GM19455 (cell line): ENCODE measurements around the gene ANO6.
"Not testable (repeated sequence)": the region's sequence is repeated elsewhere in the genome, so short reads cannot be mapped to it uniquely, and the experiment has no call there.

ENCODE experiments used
- ATAC-seq: cut with Tn5 transposase; IDR thresholded peaks from one replicate; pipeline ENCODE4 v1.9.1; 2021; ENCODE audit not compliant: unreplicated experiment

Gene ANO6, protein sequence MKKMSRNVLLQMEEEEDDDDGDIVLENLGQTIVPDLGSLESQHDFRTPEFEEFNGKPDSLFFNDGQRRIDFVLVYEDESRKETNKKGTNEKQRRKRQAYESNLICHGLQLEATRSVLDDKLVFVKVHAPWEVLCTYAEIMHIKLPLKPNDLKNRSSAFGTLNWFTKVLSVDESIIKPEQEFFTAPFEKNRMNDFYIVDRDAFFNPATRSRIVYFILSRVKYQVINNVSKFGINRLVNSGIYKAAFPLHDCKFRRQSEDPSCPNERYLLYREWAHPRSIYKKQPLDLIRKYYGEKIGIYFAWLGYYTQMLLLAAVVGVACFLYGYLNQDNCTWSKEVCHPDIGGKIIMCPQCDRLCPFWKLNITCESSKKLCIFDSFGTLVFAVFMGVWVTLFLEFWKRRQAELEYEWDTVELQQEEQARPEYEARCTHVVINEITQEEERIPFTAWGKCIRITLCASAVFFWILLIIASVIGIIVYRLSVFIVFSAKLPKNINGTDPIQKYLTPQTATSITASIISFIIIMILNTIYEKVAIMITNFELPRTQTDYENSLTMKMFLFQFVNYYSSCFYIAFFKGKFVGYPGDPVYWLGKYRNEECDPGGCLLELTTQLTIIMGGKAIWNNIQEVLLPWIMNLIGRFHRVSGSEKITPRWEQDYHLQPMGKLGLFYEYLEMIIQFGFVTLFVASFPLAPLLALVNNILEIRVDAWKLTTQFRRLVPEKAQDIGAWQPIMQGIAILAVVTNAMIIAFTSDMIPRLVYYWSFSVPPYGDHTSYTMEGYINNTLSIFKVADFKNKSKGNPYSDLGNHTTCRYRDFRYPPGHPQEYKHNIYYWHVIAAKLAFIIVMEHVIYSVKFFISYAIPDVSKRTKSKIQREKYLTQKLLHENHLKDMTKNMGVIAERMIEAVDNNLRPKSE

DNA sequence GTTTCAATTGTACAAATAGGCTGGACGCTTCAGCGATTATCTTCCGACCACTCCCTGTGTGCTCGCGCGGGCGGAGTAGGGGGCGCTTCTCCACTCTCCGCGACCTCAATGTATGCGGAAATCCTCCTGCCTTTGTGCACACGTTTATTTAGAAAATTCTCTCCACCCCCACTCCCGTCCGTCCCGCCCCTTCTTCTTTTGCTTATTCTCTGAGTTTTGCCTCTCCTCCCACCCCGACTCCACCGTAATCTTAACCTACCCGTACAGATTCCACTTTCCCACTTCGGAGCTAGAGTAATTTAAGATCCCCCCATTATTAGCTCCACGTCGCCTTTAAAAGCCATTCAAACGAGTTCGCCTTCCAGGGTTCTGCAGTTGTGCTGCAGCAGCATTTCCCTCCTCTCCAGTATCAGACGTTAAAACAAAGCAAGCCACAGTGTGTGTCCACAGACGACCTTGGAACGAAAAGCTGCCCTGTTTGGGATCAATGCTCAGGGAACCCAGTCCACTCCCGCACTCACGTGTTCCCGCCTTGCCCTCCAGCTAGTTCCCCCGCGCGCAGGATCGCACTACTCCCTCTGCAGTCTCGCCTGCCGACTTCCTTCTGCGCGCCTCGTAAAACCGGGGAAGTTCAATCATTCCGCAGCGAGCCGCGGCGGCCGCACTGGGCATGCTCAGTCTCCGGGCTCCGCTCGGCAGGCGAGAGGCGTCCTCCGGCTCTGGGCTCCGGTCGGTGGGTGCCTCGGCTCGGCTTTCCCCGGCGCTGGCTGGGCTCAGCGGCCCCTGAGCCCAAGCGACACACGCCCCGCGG, at the start of gene ANO6:
TSS of gene ANO6 (plus strand) at position 677 of the 811 bp plus-strand sequence. CDS start 227 bp downstream, outside the sequence.
- peak; percentile 70 for ATAC-seq

DNA sequence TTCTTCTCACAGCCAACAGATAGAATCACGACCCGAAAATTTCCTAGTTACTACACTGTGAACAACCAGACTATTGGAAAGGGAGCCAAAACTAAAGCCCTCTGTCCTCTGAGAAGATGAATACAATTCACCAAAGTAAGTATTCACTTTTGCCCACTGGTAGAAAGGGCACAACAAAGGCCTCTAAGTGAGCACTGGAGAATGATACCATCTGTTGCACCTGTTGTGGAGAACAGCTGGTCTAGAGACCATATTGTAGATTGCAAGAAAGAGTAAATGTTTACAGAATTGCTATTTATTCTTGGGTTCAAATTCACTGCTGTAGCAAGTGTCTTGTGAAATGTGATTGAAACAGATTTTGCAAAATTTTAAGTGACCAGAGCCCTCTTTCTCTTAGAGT, 46.9 kb upstream of the ANO6 start:
- no peak for ATAC-seq

DNA sequence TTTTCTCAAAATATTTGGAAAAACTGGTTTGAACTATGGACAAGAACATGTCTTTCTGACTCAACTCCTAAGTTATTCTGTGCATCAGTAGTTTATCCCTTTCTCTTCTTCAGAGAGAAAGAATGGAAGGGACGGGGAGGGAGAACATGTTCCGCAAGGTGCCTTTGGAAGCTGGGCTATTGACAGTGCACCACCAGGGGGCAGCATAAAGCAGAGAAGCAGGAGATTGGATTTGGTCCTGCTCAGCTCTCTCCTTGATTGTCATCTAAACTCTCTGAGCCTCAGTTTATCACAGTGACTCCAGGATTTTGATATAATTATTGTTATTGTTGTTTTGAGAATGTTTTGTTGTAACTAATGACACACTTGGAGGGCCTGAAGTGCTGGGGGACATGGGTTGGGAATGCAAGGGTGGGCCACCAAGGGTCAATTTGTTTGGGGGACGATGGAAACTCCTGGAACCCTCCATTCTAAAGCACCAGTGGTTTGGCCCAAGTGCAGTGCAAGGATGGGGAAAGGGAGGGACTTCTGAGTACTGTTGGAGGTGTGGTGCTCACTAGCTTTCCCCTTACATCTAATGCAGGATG, 45.3 kb upstream of the ANO6 start:
- peak; percentile 61 for ATAC-seq

DNA sequence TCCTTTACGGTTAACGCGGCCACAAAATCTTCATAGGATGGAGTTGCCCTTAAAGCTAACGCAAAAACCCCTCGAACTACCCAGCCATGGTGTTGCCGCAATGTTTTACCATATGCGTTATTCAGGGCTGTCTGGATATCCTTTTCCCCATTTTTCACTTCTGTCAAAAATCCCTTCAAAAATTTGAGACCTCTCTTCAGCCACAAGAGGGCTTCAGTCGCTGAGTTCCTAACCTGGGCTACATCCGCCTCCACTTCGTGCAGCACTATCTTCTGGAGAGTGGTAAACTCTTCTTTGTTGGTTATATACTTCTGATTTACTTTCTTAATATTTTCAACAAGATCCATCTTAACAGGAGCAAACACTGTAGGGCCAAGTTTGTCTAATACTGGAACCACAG, 42.6 kb upstream of the ANO6 start:
- ATAC-seq: not testable (repeated sequence)

DNA sequence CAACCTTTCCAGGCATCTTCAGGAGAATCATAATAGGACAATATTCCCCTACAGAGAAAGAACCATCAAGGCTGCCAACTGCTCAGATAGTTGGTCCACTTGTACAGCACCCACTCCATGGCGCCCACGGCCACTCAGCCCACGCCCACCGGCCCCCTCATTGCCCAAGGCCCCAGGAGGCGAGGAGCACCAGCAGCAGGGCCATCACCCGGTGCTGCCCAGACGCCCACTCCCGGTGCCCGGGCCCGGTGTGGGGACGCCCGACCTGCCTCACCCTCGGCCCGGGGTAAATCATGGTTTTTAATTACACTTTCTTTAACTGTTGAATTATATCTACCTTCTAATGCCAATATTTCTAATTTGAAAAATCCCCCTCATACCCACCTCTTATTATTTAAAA, 41.3 kb upstream of the ANO6 start:
- no peak for ATAC-seq

DNA sequence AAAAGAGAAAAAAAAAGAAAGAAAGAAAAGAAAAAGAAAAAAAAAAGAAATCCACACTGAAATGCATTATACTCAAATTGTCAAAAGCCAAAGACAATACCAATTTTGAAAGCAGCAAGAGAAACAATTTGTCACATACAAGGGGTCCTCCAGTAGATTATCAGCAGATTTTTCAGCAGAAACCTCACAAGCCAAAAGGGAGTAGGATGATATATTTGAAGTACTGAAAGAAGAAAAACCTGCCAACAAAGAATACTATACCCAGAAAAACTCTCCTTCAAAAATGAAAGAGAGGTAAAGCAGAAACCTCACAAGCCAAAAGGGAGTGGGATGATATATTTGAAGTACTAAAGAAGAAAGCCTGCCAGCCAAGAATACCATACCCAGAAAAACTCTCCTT, 37.1 kb upstream of the ANO6 start:
- no peak for ATAC-seq

DNA sequence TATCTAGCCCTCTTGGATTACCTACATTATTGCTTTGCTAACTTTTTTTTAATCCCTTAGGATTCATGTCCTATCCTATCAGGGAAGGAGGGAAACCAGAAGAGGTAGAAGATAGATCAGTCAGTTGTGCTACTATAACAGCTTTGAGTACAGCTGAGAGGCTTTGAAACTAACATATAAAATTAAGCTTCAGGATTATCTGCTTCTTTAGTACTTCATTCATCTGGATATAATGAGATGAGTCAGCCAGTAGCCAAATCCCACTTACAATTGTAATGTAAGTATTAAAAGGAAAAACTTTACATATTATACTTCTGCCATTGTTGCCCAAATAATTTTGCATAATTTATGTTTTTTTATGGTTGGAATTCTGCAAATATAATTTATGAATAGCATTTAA, 33.4 kb upstream of the ANO6 start:
- ATAC-seq: no peak

DNA sequence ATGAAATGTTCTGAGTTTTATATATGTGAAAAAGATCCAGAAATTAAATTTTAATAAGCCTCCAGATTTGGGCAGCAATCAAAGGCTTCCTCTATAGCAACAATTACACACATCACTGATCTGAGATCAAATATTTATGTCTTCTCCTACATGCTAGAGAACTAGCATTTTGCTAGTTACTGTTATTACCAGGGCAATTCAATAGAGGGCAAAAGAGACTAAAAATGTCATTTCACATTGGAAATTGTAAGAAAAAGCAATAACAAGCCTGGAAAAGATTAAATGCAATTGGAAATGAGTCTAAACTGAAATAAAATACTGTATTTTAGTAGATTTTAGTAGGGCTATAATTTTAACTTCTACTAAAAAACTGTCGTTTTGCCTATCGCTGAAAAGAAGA, 32.6 kb upstream of the ANO6 start:
- ATAC-seq: no peak

DNA sequence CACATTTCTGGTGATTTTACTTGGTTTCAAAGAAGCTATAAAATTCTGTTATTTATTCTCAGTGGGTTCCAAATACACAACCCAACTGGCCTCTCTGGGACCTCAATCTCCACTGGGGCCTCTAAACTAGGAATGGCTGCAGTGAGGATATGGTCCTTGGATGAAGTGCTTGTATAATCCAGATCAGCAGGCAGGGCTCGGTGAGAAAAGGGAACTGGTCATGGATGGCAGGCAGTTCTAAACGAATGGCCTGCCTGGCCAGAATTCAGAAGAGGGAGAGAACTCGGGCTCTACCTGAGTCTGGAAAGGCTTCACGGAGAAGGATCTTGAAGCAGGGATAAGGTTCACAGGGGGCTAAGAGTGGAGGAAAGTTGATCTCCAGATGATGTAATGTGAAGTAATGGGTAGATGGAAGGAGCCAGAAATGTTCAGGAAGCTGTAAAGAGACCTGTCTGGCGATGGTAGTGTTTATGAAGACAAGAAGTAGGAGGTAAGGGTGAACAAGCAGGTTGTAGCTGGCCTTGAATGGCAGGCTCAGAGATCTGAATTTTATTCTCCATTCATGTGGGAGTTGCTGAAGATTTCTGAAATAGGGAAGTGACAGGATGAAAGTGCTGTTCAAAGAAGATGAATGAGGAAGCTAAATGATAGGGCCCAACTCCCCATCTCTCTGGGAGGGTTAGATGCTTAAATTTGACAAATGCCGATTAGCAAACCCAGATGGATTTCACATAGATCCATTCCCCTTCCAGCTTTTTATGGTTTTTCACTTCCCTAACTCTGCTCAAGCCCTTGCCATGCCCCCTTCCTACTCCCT, 31.5 kb upstream of the ANO6 start:
- no peak for ATAC-seq

DNA sequence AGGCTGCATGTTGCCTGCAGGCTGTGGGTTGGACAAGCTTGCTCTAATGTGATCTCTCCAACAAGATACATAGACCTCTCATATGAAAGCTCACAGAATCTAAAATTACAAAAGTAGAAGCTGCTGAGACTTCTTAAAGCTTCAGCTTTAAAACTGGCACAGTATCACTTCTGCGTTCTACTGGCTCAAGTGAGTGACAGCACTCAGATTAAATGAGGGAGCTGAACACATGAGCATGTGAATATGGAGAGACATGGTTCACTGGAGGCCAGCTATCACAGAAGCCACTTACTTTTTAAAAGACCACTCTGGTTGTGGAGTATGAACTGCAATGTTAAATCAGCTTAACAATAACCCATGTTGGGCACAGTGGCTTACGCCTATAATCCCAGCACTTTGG, 29.1 kb upstream of the ANO6 start:
- ATAC-seq: no peak

DNA sequence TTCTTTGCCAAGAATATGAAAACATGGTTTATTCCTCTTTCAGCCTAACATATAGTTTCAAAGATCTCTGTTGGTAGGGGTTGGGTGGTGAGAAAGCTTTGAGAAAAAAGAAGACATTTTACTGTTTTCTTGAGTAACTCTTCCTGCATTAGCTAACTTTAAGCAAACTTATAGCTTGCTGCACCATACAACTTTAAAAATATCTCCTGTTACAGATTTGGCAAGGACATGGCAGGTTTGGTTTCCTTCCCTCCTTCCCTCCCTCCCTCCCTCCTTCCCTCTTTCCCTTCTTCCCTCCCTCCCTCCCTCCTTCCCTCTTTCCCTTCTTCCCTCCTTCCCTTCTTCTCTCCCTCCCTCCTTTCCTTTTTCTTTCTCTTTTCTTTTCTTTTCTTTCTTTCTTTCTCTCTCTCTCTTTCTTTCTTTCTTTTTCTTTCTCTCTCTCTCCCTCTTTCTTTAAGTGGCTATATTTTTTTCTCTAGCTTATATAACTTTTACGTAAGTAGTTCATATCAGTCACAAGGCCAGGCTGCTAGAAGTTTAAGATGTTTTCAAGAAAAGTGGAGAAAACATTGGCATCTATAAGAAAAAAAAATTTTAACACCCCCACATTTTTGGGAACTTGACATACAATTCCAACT, 26.0 kb upstream of the ANO6 start:
- ATAC-seq: no peak

DNA sequence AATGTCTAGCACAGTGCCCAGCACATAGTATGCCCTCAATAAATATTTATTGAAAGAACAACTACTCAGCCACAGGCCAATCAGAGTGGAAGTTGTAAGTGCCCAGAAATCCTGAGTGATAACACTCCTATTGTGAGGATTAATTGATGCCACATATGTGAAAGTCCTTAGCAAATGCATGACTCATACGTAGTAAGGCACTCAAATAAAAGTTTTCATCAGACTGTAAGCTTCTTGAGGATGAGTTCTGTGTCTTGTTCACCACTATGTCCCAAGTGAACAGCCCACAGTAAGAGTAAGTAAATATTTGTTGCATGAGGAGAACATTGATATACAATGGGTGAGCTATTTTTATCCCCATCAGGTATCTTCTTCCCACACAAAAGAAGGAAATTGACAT, 24.7 kb upstream of the ANO6 start:
- no peak for ATAC-seq

DNA sequence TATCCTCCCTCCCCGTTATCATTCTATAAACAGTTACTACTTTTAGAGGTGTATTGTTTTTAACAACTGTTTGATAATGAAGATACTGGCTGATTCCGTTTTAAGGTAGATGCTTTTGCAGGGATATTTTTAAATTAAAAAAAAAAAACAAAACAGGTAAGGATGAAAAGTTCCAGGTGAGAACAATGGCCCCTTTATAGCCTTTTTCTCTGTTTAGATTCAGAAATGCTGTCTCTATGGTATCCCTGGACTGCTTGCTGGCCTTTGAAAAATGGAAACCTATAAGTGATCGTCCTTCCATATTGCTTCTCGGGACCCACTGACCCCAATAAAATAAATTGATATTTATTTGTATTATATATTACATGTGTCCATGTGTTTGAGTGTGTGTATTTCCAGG, 23.2 kb upstream of the ANO6 start:
- no peak for ATAC-seq

DNA sequence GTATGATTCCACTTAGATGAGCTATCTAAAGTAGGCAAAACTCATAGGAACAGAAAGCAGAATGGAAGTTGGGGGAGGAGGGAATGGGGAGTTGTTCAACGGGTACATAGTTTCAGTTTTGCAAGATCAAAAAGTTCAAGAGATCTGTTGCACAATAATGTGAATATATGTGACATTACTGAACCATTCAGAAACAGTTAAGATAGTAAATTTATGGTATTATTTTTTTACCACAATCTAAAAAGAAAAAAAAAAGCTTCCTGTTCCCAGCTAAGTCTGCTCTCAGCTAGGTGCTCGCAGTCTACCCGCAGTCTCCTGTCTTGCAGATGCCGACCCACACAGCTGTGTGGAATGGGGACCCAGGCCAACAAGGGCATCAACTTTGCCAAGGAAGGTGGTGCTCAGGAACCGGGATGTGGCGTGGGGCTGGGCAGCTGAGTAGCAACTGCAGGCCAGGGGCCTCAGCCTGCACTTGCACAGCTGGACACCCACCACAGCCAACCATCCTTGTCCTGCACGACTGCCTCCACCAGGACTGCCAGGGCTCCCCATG, 15.3 kb upstream of the ANO6 start:
- ATAC-seq: no peak

DNA sequence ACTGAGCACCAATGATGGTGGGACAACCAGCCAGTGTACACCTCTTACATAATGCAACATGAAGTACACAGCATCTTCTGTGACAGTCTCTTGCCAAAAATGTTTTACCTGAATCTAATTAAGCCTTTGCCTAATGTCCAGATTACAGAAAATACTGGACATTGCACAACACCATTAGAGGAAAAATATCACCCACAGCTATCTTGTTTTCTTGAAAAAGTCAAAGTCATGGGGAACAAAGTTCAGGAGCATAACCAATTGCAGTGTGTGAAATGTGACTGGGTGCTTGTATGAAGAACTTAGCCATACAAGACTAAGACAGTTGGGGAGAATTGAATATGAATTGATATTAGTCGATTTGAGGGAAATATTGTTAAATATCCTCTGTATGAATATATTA, 12.1 kb upstream of the ANO6 start:
- ATAC-seq: no peak

DNA sequence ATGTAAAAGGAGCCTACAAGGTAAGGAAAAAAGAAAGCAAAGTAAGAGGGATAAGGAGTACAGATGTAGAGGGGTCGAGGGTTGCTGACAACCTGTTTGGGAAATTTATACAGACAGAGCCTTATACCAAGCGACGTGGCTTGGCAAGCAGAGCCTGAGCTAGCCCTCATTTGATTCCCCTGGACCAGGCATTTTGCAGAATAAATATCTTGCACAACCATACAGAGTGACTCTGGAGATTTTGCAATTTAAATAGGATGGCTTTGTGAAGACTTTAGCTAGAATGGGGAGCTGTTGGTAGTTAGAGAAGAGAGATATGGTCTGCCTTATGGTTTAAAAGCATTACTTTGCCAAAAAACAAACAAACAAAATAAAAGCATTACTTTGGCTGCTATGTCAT, 11.1 kb upstream of the ANO6 start:
- no peak for ATAC-seq

DNA sequence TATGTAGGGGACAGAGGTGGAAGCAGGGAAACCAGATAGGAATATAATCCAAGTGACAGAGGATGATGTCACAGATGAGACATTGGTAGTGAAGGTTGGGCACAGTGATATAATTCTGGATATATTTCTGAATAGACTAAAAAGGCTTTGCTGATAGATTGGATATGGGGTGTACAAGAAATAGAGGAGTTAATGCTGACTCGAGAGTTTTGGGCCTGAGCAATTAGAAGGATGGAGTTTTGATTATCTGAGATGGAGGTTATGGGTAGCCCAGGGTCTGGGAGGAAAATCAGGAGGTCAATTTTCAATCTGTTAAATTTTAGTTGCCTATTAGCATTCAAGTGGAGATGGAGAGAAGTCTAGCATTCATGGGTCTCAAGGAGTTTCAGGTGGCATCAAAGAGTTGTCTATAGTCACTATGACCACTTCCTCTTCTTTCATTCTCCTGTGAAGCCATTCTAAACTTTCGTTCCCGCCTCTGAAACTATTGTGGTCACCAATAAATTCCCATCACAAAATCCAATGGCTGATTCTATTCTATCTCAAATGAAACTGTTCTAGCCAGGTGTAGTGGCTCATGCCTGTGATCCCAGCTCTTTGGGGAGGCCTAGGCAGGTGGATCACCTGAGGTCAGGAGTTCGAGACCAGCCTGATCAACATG, 10.6 kb upstream of the ANO6 start:
- ATAC-seq: no peak

DNA sequence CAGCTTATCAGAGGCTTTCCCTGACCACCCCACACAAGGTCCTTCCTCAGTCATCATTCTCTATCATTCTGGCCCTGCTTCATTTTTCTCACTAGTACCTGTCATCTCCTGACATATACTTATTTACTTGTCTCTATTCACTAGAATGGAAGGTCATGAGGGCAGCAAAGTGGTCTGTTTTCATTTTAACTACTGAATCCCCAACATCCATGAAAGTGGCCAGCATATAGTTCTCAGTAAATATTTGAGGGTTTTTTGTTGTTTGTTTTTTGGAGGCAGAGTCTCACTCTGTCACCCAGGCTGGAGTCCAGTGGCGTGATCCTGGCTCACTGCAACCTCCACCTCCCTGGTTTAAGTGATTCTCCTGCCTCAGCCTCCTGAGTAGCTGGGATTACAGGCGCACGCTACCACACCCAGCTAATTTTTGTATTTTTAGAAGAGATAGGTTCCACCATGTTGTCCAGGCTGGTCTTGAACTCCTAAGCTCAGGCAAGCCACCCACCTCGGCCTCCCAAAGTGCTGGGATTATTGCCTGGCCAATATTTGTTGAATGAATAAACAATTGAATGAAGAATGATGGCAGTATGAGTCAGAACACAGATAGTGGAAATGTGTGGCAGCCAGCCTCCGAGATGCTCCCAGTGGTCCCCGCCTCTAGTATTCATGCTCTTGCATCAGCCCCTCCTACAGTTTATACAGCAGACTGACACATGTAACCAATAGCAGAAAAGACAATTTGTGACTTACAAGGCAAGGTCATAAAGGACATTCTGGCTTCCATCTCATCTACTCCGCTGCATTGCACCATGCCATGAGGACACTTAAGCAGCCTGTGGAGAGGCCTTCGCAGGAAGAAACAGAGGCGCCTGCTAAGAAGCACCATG, 7.0 kb upstream of the ANO6 start:
- no peak for ATAC-seq
